ENCODE measurements around the gene LMX1B. TPM values are rescaled to one million over a fixed set of nuclear protein-coding genes. Genes with fewer than 3 reads are reported as not detected.
"Not testable (repeated sequence)": the region's sequence is repeated elsewhere in the genome, so short reads cannot be mapped to it uniquely, and the experiment has no call there.

The LMX1B gene
- not detected for polyA plus RNA-seq (2013, experiment 1 of 2; ENCODE audit: insufficient read length)
- polyA plus RNA-seq (2013, experiment 2 of 2; ENCODE audit: insufficient read length) = not detected

GRCh38 chr9:126613651-126614050 is at the start of gene LMX1B:
TSS of gene LMX1B (plus strand) at chr9:126613928. CDS start at chr9:126614450, 522 bp downstream.
- peak; percentile 58 for DNase-seq

GRCh38 chr9:126564128-126564527 is 49.6 kb upstream of the LMX1B start:
- DNase-seq = no peak

- no peak for DNase-seq
These were observed 49.0 kb upstream of the LMX1B start for GRCh38 chr9:126564716-126565115.

GRCh38 chr9:126565336-126566128 is 48.2 kb upstream of the LMX1B start:
- no peak for DNase-seq

GRCh38 chr9:126569036-126569435 is 44.7 kb upstream of the LMX1B start:
- DNase-seq = no peak

- no peak for DNase-seq
These were observed 35.7 kb upstream of the LMX1B start for GRCh38 chr9:126578029-126578428.

GRCh38 chr9:126580319-126580718 is 33.4 kb upstream of the LMX1B start:
- DNase-seq = not testable (repeated sequence)

- no peak for DNase-seq
These were observed 31.8 kb upstream of the LMX1B start for GRCh38 chr9:126581893-126582292.

- DNase-seq = no peak
These were observed 31.3 kb upstream of the LMX1B start for GRCh38 chr9:126582427-126582826.

- no peak for DNase-seq
These were observed 30.5 kb upstream of the LMX1B start for GRCh38 chr9:126583144-126583760.

- no peak for DNase-seq
These were observed 29.1 kb upstream of the LMX1B start for GRCh38 chr9:126584611-126585010.

- DNase-seq = no peak
These were observed 27.5 kb upstream of the LMX1B start for GRCh38 chr9:126586236-126586635.

GRCh38 chr9:126587187-126588185 is 26.2 kb upstream of the LMX1B start:
- no peak for DNase-seq

GRCh38 chr9:126588491-126589168 is 25.1 kb upstream of the LMX1B start:
- no peak for DNase-seq

- DNase-seq = no peak
These were observed 24.4 kb upstream of the LMX1B start for GRCh38 chr9:126589349-126589748.

GRCh38 chr9:126591083-126591482 is 22.6 kb upstream of the LMX1B start:
- no peak for DNase-seq

GRCh38 chr9:126591922-126592321 is 21.8 kb upstream of the LMX1B start:
- DNase-seq = no peak

- no peak for DNase-seq
These were observed 21.3 kb upstream of the LMX1B start for GRCh38 chr9:126592461-126592860.

GRCh38 chr9:126595982-126596381 is 17.7 kb upstream of the LMX1B start:
- no peak for DNase-seq

- no peak for DNase-seq
These were observed 14.6 kb upstream of the LMX1B start for GRCh38 chr9:126599047-126599650.

All from fibroblast of skin of abdomen (primary cell).